SU-DHL-6 (cell line): ENCODE results near the gene RUSC2.

ENCODE experiments used
- H2AFZ ChIP-seq: fragments of 200-600 bp; sonication (generic); 2 replicates; pipeline ENCODE4 v1.6.1; 2014; ENCODE audit warnings: low read depth, mild to moderate bottlenecking, moderate library complexity, mixed read lengths, antibody characterized with exemption, low read length; ENCODE audit not compliant: severe bottlenecking
- H3F3A ChIP-seq: fragments of 200-600 bp; shearing (Covaris generic); 2 replicates; pipeline ENCODE4 v1.6.0; 2016; ENCODE audit warnings: antibody characterized with exemption, mild to moderate bottlenecking; ENCODE audit not compliant: insufficient read depth
- H3K27ac ChIP-seq: fragments of 200-600 bp; sonication (generic); 2 replicates; pipeline ENCODE4 v1.5.1; 2016; ENCODE audit warnings: low read depth, mild to moderate bottlenecking, low read length, moderate library complexity, mixed read lengths
- H3K27me3 ChIP-seq: fragments of 200-600 bp; sonication (generic), shearing (Covaris generic); 2 replicates; pipeline ENCODE4 v1.6.0; 2014; ENCODE audit warnings: mild to moderate bottlenecking, low read length
- H3K36me3 ChIP-seq: fragments of 200-600 bp; sonication (generic); 2 replicates; pipeline ENCODE4 v1.6.1; 2014; ENCODE audit warnings: mild to moderate bottlenecking, low read length, mixed read lengths
- H3K4me2 ChIP-seq: fragments of 300-600, 200-600 bp; shearing (Covaris generic), sonication (generic); 2 replicates; pipeline ENCODE4 v1.6.0; 2014; ENCODE audit warnings: low read length, low read depth, mild to moderate bottlenecking; ENCODE audit not compliant: poor library complexity, severe bottlenecking
- H3K4me3 ChIP-seq: fragments of 200-600 bp; sonication (generic); 2 replicates; pipeline ENCODE4 v1.5.1; 2014; ENCODE audit warnings: antibody characterized with exemption, low read length, mild to moderate bottlenecking, mixed read lengths; ENCODE audit not compliant: insufficient read depth, poor library complexity, severe bottlenecking
- H3K79me2 ChIP-seq: fragments of 200-600 bp; sonication (generic); 2 replicates; pipeline ENCODE4 v1.6.1; 2014; ENCODE audit warnings: mild to moderate bottlenecking, low read length, moderate library complexity; ENCODE audit not compliant: insufficient read depth
- H3K9ac ChIP-seq: fragments of 200-600 bp; sonication (generic); 2 replicates; pipeline ENCODE4 v1.7.0; 2014; ENCODE audit warnings: mild to moderate bottlenecking, low read length
- H3K9me2 ChIP-seq: fragments of 200-600 bp; sonication (generic); replicated peaks from 2 replicates; pipeline ENCODE4 v1.6.1; 2014; ENCODE audit warnings: low read length; ENCODE audit not compliant: insufficient read depth
- H3K9me3 ChIP-seq: fragments of 200-600 bp; sonication (generic); 2 replicates; pipeline ENCODE4 v1.6.1; 2014; ENCODE audit warnings: low read length, mixed read lengths; ENCODE audit not compliant: insufficient read depth
- H4K20me1 ChIP-seq: fragments of 200-600 bp; sonication (generic); 2 replicates; pipeline ENCODE4 v1.6.1; 2014; ENCODE audit warnings: low read depth, mild to moderate bottlenecking, antibody characterized with exemption, low read length, moderate library complexity, mixed read lengths
- CTCF ChIP-seq: fragments of 200-600 bp; sonication (generic); IDR thresholded peaks from one replicate; pipeline ENCODE4 v1.5.1; 2017; ENCODE audit warnings: antibody characterized with exemption, mild to moderate bottlenecking, low read length, moderate library complexity; ENCODE audit not compliant: insufficient read depth, poor library complexity, severe bottlenecking
- EZH2phosphoT487 ChIP-seq: fragments of 200-600 bp; sonication (generic), shearing (Covaris generic); conservative IDR thresholded peaks from 2 replicates; pipeline ENCODE4 v1.6.1; 2018; ENCODE audit warnings: mild to moderate bottlenecking, antibody characterized with exemption, low read length, moderate library complexity, mixed read lengths

Gene RUSC2

GRCh38 chr9:35489313-35490154 is at the start of gene RUSC2:
RUSC2 (plus strand) TSS chr9:35490111; CDS start chr9:35546522, 56,411 bp downstream.
- Histone ChIP-seq H3K36me3 (no peaks in the 10 kb centered on the region), H4K20me1 (no peaks in the 10 kb centered on the region), H3F3A (no peaks in the 10 kb centered on the region), H3K27ac (no peak within 1 kb of the TSS), H3K4me3 (no peak within 1 kb of the TSS), H3K27me3 (no peaks in the 10 kb centered on the region), H3K9me2 (no peaks in the 10 kb centered on the region), H3K79me2 (no peaks in the 10 kb centered on the region), H3K9me3 (no peaks in the 10 kb centered on the region), H3K4me2 (no peak within 1 kb of the TSS), H3K9ac (no peak within 1 kb of the TSS), H2AFZ (no peak within 1 kb of the TSS)
- no peak for TF ChIP-seq EZH2phosphoT487
- TF ChIP-seq CTCF, result no peak

- Histone ChIP-seq H3K4me2 (no peak overlapping the region), H2AFZ (no peak overlapping the region), H3K27me3 (no peaks in the 10 kb centered on the region), H3K4me3 (no peak overlapping the region), H3K27ac (no peak overlapping the region), H3F3A (no peaks in the 10 kb centered on the region), H4K20me1 (no peaks in the 10 kb centered on the region), H3K9ac (no peak overlapping the region), H3K9me3 (no peaks in the 10 kb centered on the region), H3K79me2 (no peaks in the 10 kb centered on the region), H3K36me3 (no peaks in the 10 kb centered on the region), H3K9me2 (no peaks in the 10 kb centered on the region)
- TF ChIP-seq EZH2phosphoT487, result no peak
- no peak for TF ChIP-seq CTCF
Observed at GRCh38 chr9:35446012-35446411, 43.9 kb upstream of the RUSC2 start.

GRCh38 chr9:35448496-35448895 is 41.4 kb upstream of the RUSC2 start:
- Histone ChIP-seq H3F3A (no peaks in the 10 kb centered on the region), H4K20me1 (no peaks in the 10 kb centered on the region), H3K4me2 (no peak overlapping the region), H3K36me3 (no peaks in the 10 kb centered on the region), H3K4me3 (no peak overlapping the region), H3K27me3 (no peaks in the 10 kb centered on the region), H2AFZ (no peak overlapping the region), H3K9ac (no peak overlapping the region), H3K9me3 (no peaks in the 10 kb centered on the region), H3K79me2 (no peaks in the 10 kb centered on the region), H3K9me2 (no peaks in the 10 kb centered on the region), H3K27ac (no peak overlapping the region)
- TF ChIP-seq CTCF (no peak), EZH2phosphoT487 (no peak)
